HG03342 (cell line): ENCODE results near the gene PLSCR4.

Source experiments
- ATAC-seq: cut with Tn5 transposase; IDR thresholded peaks from one replicate; pipeline ENCODE4 v1.9.1; 2021; ENCODE audit warnings: mild to moderate bottlenecking, moderate library complexity; ENCODE audit not compliant: unreplicated experiment

PLSCR4 gene

GRCh38 chr3:146163584-146163983, 87.3 kb downstream of the PLSCR4 start:
- no peak for ATAC-seq

- no peak for ATAC-seq
Observed at GRCh38 chr3:146162561-146162960, 88.3 kb downstream of the PLSCR4 start.

- no peak for ATAC-seq
Observed at GRCh38 chr3:146161663-146162002, 89.3 kb downstream of the PLSCR4 start.

- ATAC-seq, result peak; percentile 47
Observed at GRCh38 chr3:146160964-146161662, 89.8 kb downstream of the PLSCR4 start, which contains the start of gene PLOD2. PLOD2 (minus strand) TSS chr3:146161184; CDS start chr3:146160989, 195 bp downstream.

GRCh38 chr3:146160321-146160963, 90.5 kb downstream of the PLSCR4 start:
- peak; percentile 31 for ATAC-seq

- ATAC-seq, result no peak
Observed at GRCh38 chr3:146159616-146160320, 91.1 kb downstream of the PLSCR4 start.

- ATAC-seq, result no peak
Observed at GRCh38 chr3:146159037-146159436, 91.9 kb downstream of the PLSCR4 start.

GRCh38 chr3:146157325-146158060, 93.4 kb downstream of the PLSCR4 start:
- no peak for ATAC-seq

- no peak for ATAC-seq
Observed at GRCh38 chr3:146156666-146157314, 94.1 kb downstream of the PLSCR4 start.

GRCh38 chr3:146156095-146156494, 94.8 kb downstream of the PLSCR4 start:
- no peak for ATAC-seq

GRCh38 chr3:146154995-146155394, 95.9 kb downstream of the PLSCR4 start:
- no peak for ATAC-seq

- no peak for ATAC-seq
Observed at GRCh38 chr3:146154316-146154715, 96.6 kb downstream of the PLSCR4 start.

GRCh38 chr3:146153429-146153828, 97.5 kb downstream of the PLSCR4 start:
- ATAC-seq, result no peak

- no peak for ATAC-seq
Observed at GRCh38 chr3:146152834-146153233, 98.1 kb downstream of the PLSCR4 start.

- ATAC-seq, result no peak
Observed at GRCh38 chr3:146148468-146148931, 102.4 kb downstream of the PLSCR4 start.

GRCh38 chr3:146145642-146146041, 105.3 kb downstream of the PLSCR4 start:
- ATAC-seq, result no peak

GRCh38 chr3:146142757-146143156, 108.1 kb downstream of the PLSCR4 start:
- ATAC-seq, result no peak
